PC-9 (cell line): ENCODE results near the gene FIGN. TPM values are rescaled to one million over a fixed set of nuclear protein-coding genes. Genes with fewer than 3 reads are reported as not detected.

ENCODE experiments used
- BruUV-seq: library from RNA; stranded (reverse); fragments of 400-500 nt; replicated peaks from 2 replicates; lab custom pipeline; 2021; lab: Mats Ljungman, UMichigan
- CTCF ChIA-PET: fragments of 300-600 bp; sonication (Branson Sonifier 250); formaldehyde crosslinking; loops from one replicate; lab custom pipeline; 2022; ENCODE audit warnings: antibody characterized with exemption; lab: Charles Lee
- POLR2A ChIA-PET: fragments of 300-600 bp; sonication (Branson Sonifier 250); formaldehyde crosslinking; loops from one replicate; lab custom pipeline; 2022; ENCODE audit warnings: antibody characterized with exemption; ENCODE audit not compliant: unreplicated experiment; lab: Charles Lee
- DNase-seq, 2 experiments: peaks; one replicate each; pipeline versions ENCODE4 v3.0.0 to v3.0.0-alpha.2; 2015 to 2022; ENCODE audit warnings: mixed read lengths in 1 of 2
- H2AFZ ChIP-seq: fragments of 200-600 bp; sonication (generic); 2 replicates; pipeline ENCODE4 v1.8.1; 2017; ENCODE audit warnings: antibody characterized with exemption
- H3F3A ChIP-seq: fragments of 200-600 bp; sonication (generic); 2 replicates; pipeline ENCODE4 v1.8.1; 2017; ENCODE audit warnings: antibody characterized with exemption, mild to moderate bottlenecking, low read depth; ENCODE audit not compliant: insufficient read depth
- H3K27ac ChIP-seq: fragments of 200-600 bp; sonication (generic); 2 replicates; pipeline ENCODE4 v1.6.1; 2016; ENCODE audit warnings: mixed run types
- H3K27me3 ChIP-seq: fragments of 200-600 bp; sonication (generic); 2 replicates; pipeline ENCODE4 v1.6.1; 2016; ENCODE audit warnings: low read depth, mixed run types; ENCODE audit not compliant: insufficient read depth
- H3K36me3 ChIP-seq: fragments of 200-600 bp; sonication (generic); 2 replicates; pipeline ENCODE4 v1.6.1; 2016; ENCODE audit warnings: low read depth, mixed run types
- H3K4me1 ChIP-seq: fragments of 200-600 bp; sonication (generic); replicated peaks from 2 replicates; pipeline ENCODE4 v1.6.1; 2016; ENCODE audit warnings: mixed run types; ENCODE audit not compliant: insufficient read depth
- H3K4me2 ChIP-seq: fragments of 200-600 bp; sonication (generic); 2 replicates; pipeline ENCODE4 v1.6.1; 2017; ENCODE audit warnings: mixed run types
- H3K4me3 ChIP-seq: fragments of 200-600 bp; sonication (generic); 2 replicates; pipeline ENCODE4 v1.6.1; 2016; ENCODE audit warnings: mixed run types
- H3K79me2 ChIP-seq: fragments of 200-600 bp; sonication (generic); 2 replicates; pipeline ENCODE4 v1.6.1; 2017; ENCODE audit warnings: low read depth, mixed run types
- H3K9me2 ChIP-seq: fragments of 200-600 bp; sonication (generic); 2 replicates; pipeline ENCODE4 v1.8.1; 2017; ENCODE audit warnings: mild to moderate bottlenecking; ENCODE audit not compliant: insufficient read depth
- H3K9me3 ChIP-seq: fragments of 200-600 bp; sonication (generic); 2 replicates; pipeline ENCODE4 v1.8.1; 2016; ENCODE audit warnings: low read depth; ENCODE audit not compliant: insufficient read depth
- H4K20me1 ChIP-seq: fragments of 200-600 bp; sonication (generic); 2 replicates; pipeline ENCODE4 v1.8.1; 2017; ENCODE audit not compliant: insufficient read depth
- CTCF ChIP-seq: fragments of 200-600 bp; sonication (generic); conservative IDR thresholded peaks from 2 replicates; pipeline ENCODE4 v1.6.1; 2017; ENCODE audit warnings: mixed run types, antibody characterized with exemption, mild to moderate bottlenecking, moderate library complexity
- EZH2 ChIP-seq: fragments of 200-600 bp; sonication (generic); IDR thresholded peaks from 2 replicates; pipeline ENCODE4 v1.8.0; 2017; ENCODE audit warnings: antibody characterized with exemption, low read depth
- intact Hi-C: fragments of 100-400 bp; cut with micrococcal nuclease; formaldehyde crosslinking; loops from one replicate; pipeline ENCODE4 v1.10.0; 2022; ENCODE audit not compliant: unreplicated experiment
- total RNA-seq: library from RNA; stranded (reverse); gene quantifications from 2 replicates; pipeline ENCODE4 v1.2.3, GENCODE V29; 2021

FIGN gene
- total RNA-seq, 1 experiment from 2014 or later, result 7.4 TPM

DNA sequence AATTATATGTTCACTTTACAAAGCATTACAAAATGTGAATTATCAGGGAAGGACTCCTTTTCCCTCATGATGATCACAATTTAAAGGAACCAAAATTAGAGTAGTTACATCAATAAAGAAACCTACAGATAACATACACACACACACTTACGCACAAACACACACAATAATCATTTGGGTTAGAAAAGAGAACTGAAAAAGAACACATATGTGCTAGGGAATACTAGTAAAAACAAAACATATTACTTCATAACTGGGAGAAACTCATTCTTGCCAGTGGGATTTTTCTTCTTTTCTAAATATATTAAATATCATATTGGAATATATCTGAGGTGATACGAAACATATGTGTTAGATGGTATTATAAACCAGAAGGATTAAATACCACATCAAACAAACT, 42.3 kb downstream of the FIGN start:
- CTCF ChIA-PET, result no interaction called here
- no peak overlapping the region for H3K4me2 ChIP-seq
- BruUV-seq, result no TSS peak

DNA sequence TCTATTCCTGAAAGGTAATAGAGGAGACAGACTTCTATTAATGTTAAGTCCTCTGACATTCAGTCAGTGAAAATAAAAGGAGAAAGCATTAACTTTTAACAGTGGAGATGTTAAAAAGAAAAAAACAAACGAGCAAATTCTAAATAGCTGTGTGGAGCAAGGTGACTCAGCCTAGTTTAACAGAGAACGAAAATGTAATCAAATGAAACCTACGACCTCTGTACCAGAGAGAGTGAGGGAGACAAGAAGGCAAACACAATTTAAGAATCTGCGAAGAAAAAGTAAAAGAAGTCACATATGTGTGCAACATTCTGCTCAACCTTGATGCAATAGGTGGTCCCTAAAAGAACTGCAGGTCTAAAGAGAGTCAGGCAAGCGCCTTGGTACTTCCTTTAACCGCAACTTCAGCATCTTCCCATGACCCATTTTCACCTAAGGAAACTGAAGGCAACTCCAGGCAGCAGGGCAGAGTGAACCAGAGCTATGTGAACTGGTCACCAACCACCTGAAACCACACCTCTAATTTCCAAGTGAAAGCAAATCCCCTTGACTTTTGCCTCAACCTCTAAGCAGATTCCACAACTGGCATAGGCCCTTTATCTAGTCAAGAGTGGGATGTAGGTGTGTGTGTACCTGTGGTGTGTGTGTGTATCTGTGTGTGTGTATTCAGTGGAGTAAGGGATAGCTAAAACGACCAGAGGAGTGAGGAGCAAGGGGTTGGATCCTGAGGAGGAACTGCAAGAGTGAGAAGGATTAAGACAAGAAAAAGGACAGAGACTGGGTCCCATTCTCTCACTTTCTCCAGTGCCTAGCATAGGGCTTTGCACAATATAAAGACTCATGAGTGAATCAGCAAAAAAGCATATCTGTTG, 43.0 kb downstream of the FIGN start:
- Histone ChIP-seq H3K27ac (no peak overlapping the region), H3K79me2 (no peaks in the 10 kb centered on the region), H3K9me2 (no peaks in the 10 kb centered on the region), H2AFZ (no peak overlapping the region), H3K27me3 (no peaks in the 10 kb centered on the region), H3K4me3 (no peak overlapping the region), H3K4me1 (no peaks in the 10 kb centered on the region), H4K20me1 (no peaks in the 10 kb centered on the region), H3K9me3 (no peaks in the 10 kb centered on the region), H3F3A (no peaks in the 10 kb centered on the region), H3K36me3 (no peaks in the 10 kb centered on the region), H3K4me2 (no peak overlapping the region)
- CTCF ChIA-PET, result no interaction called here
- no peak for DNase-seq
- TF ChIP-seq CTCF (no peak), EZH2 (no peak)
- POLR2A ChIA-PET, result interaction anchor here (0.5 kb wide), 1 partner anchor 487 kb away, joined by 3 read pairs; no protein-coding TSS in a partner anchor
- intact Hi-C loops, result no loop called here
- BruUV-seq, result no TSS peak

More for the DNA sequence above, 42.3 kb downstream of the FIGN start:
- no peak for TF ChIP-seq CTCF
- no peak for TF ChIP-seq EZH2
- Histone ChIP-seq H3K4me3 (no peak overlapping the region), H3K9me2 (no peaks in the 10 kb centered on the region), H2AFZ (no peak overlapping the region), H3K36me3 (no peaks in the 10 kb centered on the region), H3K27ac (no peak overlapping the region), H3K9me3 (no peaks in the 10 kb centered on the region), H3K79me2 (no peaks in the 10 kb centered on the region), H3K4me1 (no peaks in the 10 kb centered on the region), H3K27me3 (no peaks in the 10 kb centered on the region), H3F3A (no peaks in the 10 kb centered on the region), H4K20me1 (no peaks in the 10 kb centered on the region)
- intact Hi-C loops, result no loop called here
- POLR2A ChIA-PET, result no interaction called here
- no peak for DNase-seq

DNA sequence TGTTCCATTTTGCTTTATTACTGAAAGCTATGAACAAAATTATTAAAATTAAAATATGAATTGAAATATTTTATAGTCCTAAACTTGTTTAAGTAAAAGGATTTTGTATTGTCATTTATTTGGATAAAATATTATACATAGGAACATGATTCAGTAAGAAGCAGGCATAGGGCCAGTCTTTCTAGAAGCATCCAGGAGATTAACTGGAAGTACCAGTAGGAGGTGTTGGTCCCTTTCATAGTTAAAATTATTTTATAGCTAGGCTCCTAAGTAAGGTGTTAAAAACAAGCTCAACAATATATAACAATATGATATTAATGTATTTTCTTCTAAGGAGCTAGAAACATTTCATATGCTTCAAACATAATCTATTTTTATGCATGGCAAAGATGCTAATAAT, 43.7 kb downstream of the FIGN start:
- no peaks in the 10 kb centered on the region for H3K4me1 ChIP-seq
- ChIA-PET POLR2A (no interaction called here), CTCF (no interaction called here)
- DNase-seq, result no peak
- no TSS peak for BruUV-seq
- no peaks in the 10 kb centered on the region for H4K20me1 ChIP-seq
- H2AFZ ChIP-seq, result no peak overlapping the region
- no peak overlapping the region for H3K4me3 ChIP-seq
- H3K4me2 ChIP-seq, result no peak overlapping the region
- H3K27ac ChIP-seq, result no peak overlapping the region
- H3K36me3 ChIP-seq, result no peaks in the 10 kb centered on the region
- intact Hi-C loops, result no loop called here
- H3K27me3 ChIP-seq, result no peaks in the 10 kb centered on the region
- no peaks in the 10 kb centered on the region for H3K9me3 ChIP-seq
- no peaks in the 10 kb centered on the region for H3K79me2 ChIP-seq
- no peaks in the 10 kb centered on the region for H3F3A ChIP-seq
- TF ChIP-seq CTCF, result no peak
- no peak for TF ChIP-seq EZH2
- H3K9me2 ChIP-seq, result no peaks in the 10 kb centered on the region
